Suppressor macrophage (primary cell): ENCODE data around the gene OR52M1.

Experiments
- DNase-seq, 4 experiments: peaks; one replicate each; pipeline ENCODE4 v3.0.0-alpha.2; 2020 to 2022

The OR52M1 gene

GRCh38 chr11:4569075-4569474, 24.1 kb downstream of the OR52M1 start:
- DNase-seq = no peak

- no peak for DNase-seq
These were observed 31.9 kb downstream of the OR52M1 start for GRCh38 chr11:4576880-4577279.

DNA sequence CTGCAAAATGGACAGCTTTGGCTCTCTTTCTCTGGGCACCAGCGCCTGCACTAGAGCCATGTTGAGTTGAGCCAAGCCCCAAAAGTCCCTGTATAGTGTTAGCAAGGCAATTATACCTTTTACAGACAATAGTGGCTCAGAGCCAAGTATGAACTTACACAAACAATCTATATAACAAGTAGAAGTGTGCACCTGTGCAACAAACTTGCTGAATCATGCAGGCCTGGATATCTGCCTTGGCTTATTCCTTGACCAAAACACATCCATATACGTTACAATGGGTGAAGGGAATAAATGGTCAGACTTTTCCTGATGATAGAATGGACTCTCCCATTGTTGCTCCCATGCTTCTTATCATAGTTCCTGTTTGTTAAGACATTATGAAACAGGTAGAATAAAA, 32.8 kb downstream of the OR52M1 start:
- no peak for DNase-seq

- no peak for DNase-seq
These were observed 33.6 kb downstream of the OR52M1 start for GRCh38 chr11:4578624-4579023.

DNA sequence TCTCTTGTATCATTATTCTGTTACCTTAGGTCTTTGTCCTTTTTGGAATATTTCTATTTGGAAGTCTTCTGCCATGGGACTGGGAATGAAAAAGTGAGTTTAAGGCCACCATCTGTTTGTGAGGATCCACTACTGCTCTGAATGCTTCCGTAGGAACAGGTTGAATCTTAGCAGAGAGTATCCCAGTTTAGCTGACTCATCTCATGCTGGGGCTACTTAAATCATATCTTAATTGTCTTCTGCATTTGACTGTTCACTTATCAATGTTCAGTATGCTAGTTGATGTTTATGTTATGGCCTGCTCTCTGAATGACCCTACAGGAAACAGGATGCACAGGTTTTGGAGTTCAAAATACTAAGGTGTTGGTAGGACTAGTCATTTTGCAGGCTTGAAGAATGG, 35.1 kb downstream of the OR52M1 start:
- no peak for DNase-seq

- DNase-seq = no peak
These were observed 36.5 kb downstream of the OR52M1 start, which contains the start of gene OR52I2 for GRCh38 chr11:4581443-4581842. Gene OR52I2, plus strand, starts transcription at chr11:4581743.

DNA sequence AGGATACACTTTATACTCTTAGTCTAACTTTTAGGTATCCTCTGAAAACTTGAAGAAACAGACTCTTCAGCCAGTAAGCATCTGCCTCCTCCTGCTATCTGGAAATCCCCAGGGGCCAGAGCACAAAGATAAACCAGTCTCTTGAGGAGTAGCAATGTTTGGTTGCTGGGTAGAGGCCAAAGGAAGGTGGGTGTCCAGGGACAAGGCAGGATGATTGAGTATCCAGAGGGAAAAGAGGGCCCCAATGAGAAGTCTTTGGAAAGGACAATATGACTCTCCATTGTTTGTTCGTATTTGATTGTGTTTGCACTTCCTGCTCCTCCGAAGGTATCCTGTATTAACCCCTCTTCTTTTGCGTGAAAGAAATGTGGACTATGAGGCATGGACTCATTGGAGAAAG, 44.0 kb downstream of the OR52M1 start:
- no peak for DNase-seq

DNA sequence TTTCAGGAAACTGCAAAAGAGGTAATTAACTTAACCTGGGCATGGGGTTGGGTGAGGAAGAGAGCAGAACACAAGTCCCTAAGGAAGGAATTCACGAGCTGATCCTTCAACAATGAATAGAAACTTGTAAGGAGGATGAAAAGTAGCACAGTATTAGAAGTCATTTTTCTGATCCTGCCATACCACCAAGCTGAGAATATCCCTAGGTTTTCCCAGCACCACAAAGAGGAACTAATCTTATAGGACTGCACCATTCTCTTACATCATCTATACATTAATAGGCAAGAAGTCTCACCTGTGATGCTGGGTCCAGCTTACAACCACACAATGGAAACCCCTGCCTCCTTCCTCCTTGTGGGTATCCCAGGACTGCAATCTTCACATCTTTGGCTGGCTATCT, 48.7 kb downstream of the OR52M1 start, which contains the start of gene OR52I1:
TSS of gene OR52I1 (plus strand) at position 301 of the 400 bp plus-strand sequence. CDS start at position 301, 0 bp downstream.
- DNase-seq = no peak
